RWPE2 (cell line): ENCODE measurements around the gene ZSWIM9.
"Not testable (repeated sequence)": the region's sequence is repeated elsewhere in the genome, so short reads cannot be mapped to it uniquely, and the experiment has no call there.

Experiments
- ATAC-seq: fragments of 200-7000 bp; cut with Tn5 transposase; 3 replicates; pipeline ENCODE4 v1.9.1; 2021; ENCODE audit warnings: low read depth
- DNase-seq: peaks from one replicate; pipeline ENCODE4 v3.0.0-alpha.2; 2020; ENCODE audit warnings: low spot score
- H3K27ac ChIP-seq: fragments of 450-650 bp; 2 replicates; pipeline ENCODE4 v1.5.1; 2017; ENCODE audit warnings: mild to moderate bottlenecking; ENCODE audit not compliant: poor library complexity, severe bottlenecking
- H3K27me3 ChIP-seq: fragments of 250-450 bp; sonication (Bioruptor Pico); 2 replicates; pipeline ENCODE4 v1.5.1; 2021; ENCODE audit warnings: mild to moderate bottlenecking, moderate library complexity; ENCODE audit not compliant: insufficient read depth, poor library complexity, severe bottlenecking
- H3K36me3 ChIP-seq: fragments of 250-450 bp; sonication (Bioruptor Pico); 2 replicates; pipeline ENCODE4 v1.5.1; 2020; ENCODE audit warnings: low read depth, mild to moderate bottlenecking, moderate library complexity
- H3K4me1 ChIP-seq: fragments of 250-450 bp; sonication (Bioruptor Pico); 2 replicates; pipeline ENCODE4 v1.5.1; 2021; ENCODE audit warnings: mild to moderate bottlenecking, moderate library complexity; ENCODE audit not compliant: insufficient read depth, poor library complexity, severe bottlenecking
- H3K4me3 ChIP-seq: fragments of 250-450 bp; sonication (Bioruptor Pico); 2 replicates; pipeline ENCODE4 v1.5.1; 2021; ENCODE audit warnings: mild to moderate bottlenecking, moderate library complexity; ENCODE audit not compliant: severe bottlenecking
- H3K9me3 ChIP-seq: fragments of 250-450 bp; sonication (Bioruptor Pico); 2 replicates; pipeline ENCODE4 v1.5.1; 2021; ENCODE audit warnings: mild to moderate bottlenecking, moderate library complexity; ENCODE audit not compliant: severe bottlenecking
- TF ChIP-seq, protein P1 (sequence below): fragments of 450-650 bp; IDR thresholded peaks from one replicate; pipeline ENCODE4 v1.5.1; 2017; ENCODE audit warnings: mild to moderate bottlenecking, moderate library complexity; ENCODE audit not compliant: poor library complexity, severe bottlenecking

Gene ZSWIM9

GRCh38 chr19:48237057-48237456 lies 66.6 kb downstream of the ZSWIM9 start:
- ATAC-seq = no peak
- Histone ChIP-seq H3K27me3 (no peaks in the 10 kb centered on the region), H3K9me3 (no peaks in the 10 kb centered on the region), H3K27ac (no peak overlapping the region), H3K4me3 (no peak overlapping the region), H3K4me1 (peaks cover 5% of the 10 kb centered on the region), H3K36me3 (0 out of 2 replicates have a peak, but pooled peaks cover 3% of the 10 kb centered on the region)
- TF ChIP-seq, protein P1, sequence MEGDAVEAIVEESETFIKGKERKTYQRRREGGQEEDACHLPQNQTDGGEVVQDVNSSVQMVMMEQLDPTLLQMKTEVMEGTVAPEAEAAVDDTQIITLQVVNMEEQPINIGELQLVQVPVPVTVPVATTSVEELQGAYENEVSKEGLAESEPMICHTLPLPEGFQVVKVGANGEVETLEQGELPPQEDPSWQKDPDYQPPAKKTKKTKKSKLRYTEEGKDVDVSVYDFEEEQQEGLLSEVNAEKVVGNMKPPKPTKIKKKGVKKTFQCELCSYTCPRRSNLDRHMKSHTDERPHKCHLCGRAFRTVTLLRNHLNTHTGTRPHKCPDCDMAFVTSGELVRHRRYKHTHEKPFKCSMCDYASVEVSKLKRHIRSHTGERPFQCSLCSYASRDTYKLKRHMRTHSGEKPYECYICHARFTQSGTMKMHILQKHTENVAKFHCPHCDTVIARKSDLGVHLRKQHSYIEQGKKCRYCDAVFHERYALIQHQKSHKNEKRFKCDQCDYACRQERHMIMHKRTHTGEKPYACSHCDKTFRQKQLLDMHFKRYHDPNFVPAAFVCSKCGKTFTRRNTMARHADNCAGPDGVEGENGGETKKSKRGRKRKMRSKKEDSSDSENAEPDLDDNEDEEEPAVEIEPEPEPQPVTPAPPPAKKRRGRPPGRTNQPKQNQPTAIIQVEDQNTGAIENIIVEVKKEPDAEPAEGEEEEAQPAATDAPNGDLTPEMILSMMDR = no peak
- no peak for DNase-seq

GRCh38 chr19:48239120-48239519 lies 68.6 kb downstream of the ZSWIM9 start:
- no peak overlapping the region for H3K4me3 ChIP-seq
- ATAC-seq = no peak
- no peak overlapping the region for H3K27ac ChIP-seq
- TF ChIP-seq, protein P1 = no peak
- 0 out of 2 replicates have a peak, but pooled peaks cover 3% of the 10 kb centered on the region for H3K36me3 ChIP-seq
- peaks cover 5% of the 10 kb centered on the region for H3K4me1 ChIP-seq
- no peaks in the 10 kb centered on the region for H3K9me3 ChIP-seq
- DNase-seq = no peak
- no peaks in the 10 kb centered on the region for H3K27me3 ChIP-seq

DNA sequence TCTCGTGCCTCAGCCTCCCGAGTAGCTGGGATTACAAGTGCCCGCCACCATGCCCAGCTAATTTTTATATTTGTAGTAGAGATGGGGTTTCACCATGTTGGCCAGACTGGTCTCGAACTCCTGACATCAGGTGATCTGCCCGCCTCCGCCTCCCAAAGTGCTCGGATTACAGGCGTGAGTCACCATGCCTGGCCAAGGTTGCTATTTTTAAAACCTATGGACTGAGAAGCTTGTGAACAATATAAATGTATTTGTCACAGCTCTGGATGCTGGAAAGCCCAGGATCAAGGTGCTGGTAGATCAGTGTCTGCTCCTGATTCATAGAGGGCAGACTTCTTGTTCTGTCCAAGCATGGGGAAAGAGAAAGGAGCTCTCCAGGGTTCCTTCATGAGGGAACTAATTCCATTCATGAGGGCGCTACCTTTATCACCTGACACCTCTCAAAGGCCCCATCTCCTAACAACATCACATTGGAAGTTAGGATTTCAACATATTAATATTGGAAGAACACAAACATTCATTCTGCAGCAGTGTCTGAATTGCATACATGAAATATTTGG lies 69.2 kb downstream of the ZSWIM9 start:
- H3K27ac ChIP-seq = no peak overlapping the region
- 0 out of 2 replicates have a peak, but pooled peaks cover 3% of the 10 kb centered on the region for H3K36me3 ChIP-seq
- no peaks in the 10 kb centered on the region for H3K27me3 ChIP-seq
- H3K4me1 ChIP-seq = peaks cover 8% of the 10 kb centered on the region
- ATAC-seq (no peak), DNase-seq (no peak)
- no peak overlapping the region for H3K4me3 ChIP-seq
- TF ChIP-seq, protein P1 = no peak
- H3K9me3 ChIP-seq = no peaks in the 10 kb centered on the region

- not testable (repeated sequence) for H3K27ac ChIP-seq, H3K27me3 ChIP-seq, ATAC-seq, DNase-seq, H3K9me3 ChIP-seq, H3K4me3 ChIP-seq, H3K36me3 ChIP-seq
- peaks cover 11% of the 10 kb centered on the region for H3K4me1 ChIP-seq
These were observed 71.3 kb downstream of the ZSWIM9 start for GRCh38 chr19:48241771-48242170.

DNA sequence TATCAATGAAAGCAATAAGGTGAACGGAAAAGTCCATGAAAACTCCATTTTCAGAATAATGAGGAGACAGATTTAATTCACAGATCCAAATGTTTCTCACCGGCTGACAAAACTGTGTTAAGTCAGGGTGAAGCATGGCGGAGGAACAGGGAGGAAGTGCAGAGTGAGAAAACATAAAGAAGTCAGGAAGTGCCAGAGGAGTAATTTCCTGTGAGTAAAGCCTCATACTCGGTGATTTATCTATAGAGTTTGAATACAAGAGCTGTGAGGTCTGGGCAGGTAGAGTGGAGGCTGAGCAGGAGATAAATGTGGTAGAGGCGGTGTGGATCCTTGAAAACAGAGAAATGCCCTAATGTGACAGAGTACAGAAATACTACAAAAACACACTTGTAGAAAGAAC lies 73.8 kb downstream of the ZSWIM9 start:
- Histone ChIP-seq H3K27me3 (no peaks in the 10 kb centered on the region), H3K9me3 (no peaks in the 10 kb centered on the region), H3K4me1 (peaks cover 11% of the 10 kb centered on the region), H3K4me3 (no peak overlapping the region), H3K27ac (peak overlapping the region; percentile 21), H3K36me3 (peaks cover 15% of the 10 kb centered on the region)
- DNase-seq (no peak), ATAC-seq (peak; percentile 54; the same call in 2 of the 3 replicates)
- TF ChIP-seq, protein P1 = no peak
